Bronchial epithelial cell (primary cell): ENCODE measurements around the gene LRRC15. TPM values are rescaled to one million over a fixed set of nuclear protein-coding genes. Genes with fewer than 3 reads are reported as not detected.

Source experiments
- DNase-seq: peaks from one replicate; pipeline ENCODE4 v3.0.0-alpha.2; 2010; ENCODE audit warnings: low read depth
- FAIRE-seq: peaks from 2 replicates; lab custom pipeline; 2011; peaks lifted over from hg19 to GRCh38; lab: Jason Lieb, UNC
- H3K27me3 ChIP-seq: 2 replicates; pipeline ENCODE4 v1.5.1; 2011; ENCODE audit warnings: low read length; ENCODE audit not compliant: control insufficient read depth, insufficient read depth
- H3K36me3 ChIP-seq: 2 replicates; pipeline ENCODE4 v1.5.1; 2011; ENCODE audit warnings: low read length; ENCODE audit not compliant: control insufficient read depth, insufficient read depth
- H3K4me3 ChIP-seq: 2 replicates; pipeline ENCODE4 v1.5.1; 2011; ENCODE audit warnings: mild to moderate bottlenecking, low read depth, low read length, control low read depth
- CTCF ChIP-seq: IDR thresholded peaks from 2 replicates; pipeline ENCODE4 v1.5.1; 2011; ENCODE audit warnings: mild to moderate bottlenecking, moderate library complexity, low read length, control low read depth, inconsistent platforms; ENCODE audit not compliant: insufficient read depth, severe bottlenecking
- total RNA-seq: library from RNA; depleted of rRNA; stranded (reverse); fragments of >200 nt; gene quantifications from 2 replicates; pipeline ENCODE4 v1.2.1, GENCODE V29; 2014

The LRRC15 gene
- total RNA-seq, 1 donor from 2014 or later, result not detected

DNA sequence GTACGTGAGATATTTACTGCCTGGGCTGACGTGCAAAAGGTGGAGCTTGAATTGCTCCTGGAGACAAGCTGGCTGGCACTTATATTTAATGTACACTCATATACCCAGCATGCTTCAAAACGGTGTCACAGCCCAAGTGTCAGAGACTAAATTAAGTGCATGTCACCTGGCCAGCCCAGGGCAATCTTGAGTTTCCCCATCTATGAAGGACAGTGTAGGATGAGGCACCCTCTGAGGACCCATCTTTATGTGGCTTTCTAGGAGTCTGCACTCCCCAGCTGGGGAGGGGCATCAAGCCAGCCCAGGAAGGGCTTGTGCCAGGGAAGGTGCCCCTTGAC is 5.3 kb downstream of the LRRC15 start:
- no peak overlapping the region for H3K4me3 ChIP-seq
- H3K36me3 ChIP-seq, result no peaks in the 10 kb centered on the region
- DNase-seq (no peak), FAIRE-seq (no peak)
- TF ChIP-seq CTCF, result no peak
- peaks cover 8% of the 10 kb centered on the region for H3K27me3 ChIP-seq

GRCh38 chr3:194360568-194360967 is 9.0 kb downstream of the LRRC15 start:
- no peak overlapping the region for H3K4me3 ChIP-seq
- H3K36me3 ChIP-seq, result no peaks in the 10 kb centered on the region
- DNase-seq (no peak), FAIRE-seq (no peak)
- H3K27me3 ChIP-seq, result peaks cover 5% of the 10 kb centered on the region
- no peak for TF ChIP-seq CTCF

DNA sequence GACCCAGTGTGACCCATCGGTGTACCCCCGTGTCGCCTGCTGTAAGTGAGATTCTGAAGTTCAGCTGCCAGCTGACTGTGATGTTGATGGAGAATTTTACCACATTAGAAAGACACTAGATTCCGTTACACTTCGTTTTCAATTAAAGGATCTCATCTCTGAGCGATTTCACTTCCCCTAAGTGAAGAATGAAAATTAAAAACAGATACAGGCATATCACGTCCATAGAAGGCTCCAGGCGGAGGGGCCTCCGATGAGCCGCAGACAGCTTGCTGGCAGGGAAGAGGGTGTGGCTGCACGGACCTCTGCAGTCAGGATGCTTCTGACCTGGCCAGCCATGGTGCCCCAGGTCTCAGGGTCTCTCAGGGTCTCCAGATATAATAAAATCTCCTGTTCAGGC is 11.9 kb downstream of the LRRC15 start:
- no peak overlapping the region for H3K4me3 ChIP-seq
- H3K36me3 ChIP-seq, result no peaks in the 10 kb centered on the region
- peak; percentile 50 for FAIRE-seq
- TF ChIP-seq CTCF, result no peak
- H3K27me3 ChIP-seq, result peaks cover 5% of the 10 kb centered on the region
- DNase-seq, result no peak

- Histone ChIP-seq H3K4me3 (no peak overlapping the region), H3K27me3 (peaks cover 5% of the 10 kb centered on the region), H3K36me3 (no peaks in the 10 kb centered on the region)
- FAIRE-seq (no peak), DNase-seq (no peak)
- no peak for TF ChIP-seq CTCF
These were observed 14.2 kb downstream of the LRRC15 start for GRCh38 chr3:194355379-194355778.

DNA sequence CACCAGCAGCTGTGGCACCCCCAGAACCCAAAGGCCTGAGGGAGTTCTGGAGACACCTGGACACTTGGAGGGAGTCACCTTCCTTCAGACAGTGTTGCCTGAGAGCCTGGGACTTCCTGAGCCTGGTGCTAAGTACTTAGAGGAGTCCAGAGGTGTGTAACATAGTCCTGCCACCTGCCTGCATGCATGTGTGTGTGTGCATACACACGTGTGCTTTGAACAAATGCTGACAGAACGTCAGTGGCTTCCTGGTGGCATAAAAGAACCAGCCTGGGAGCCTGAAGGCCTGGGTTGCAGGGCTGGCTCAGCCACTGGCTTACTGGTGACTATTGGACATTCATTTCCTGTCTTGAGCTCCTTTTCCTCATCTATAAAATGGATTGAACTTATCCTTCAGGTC is 15.2 kb downstream of the LRRC15 start:
- Histone ChIP-seq H3K4me3 (no peak overlapping the region), H3K27me3 (peaks cover 3% of the 10 kb centered on the region), H3K36me3 (no peaks in the 10 kb centered on the region)
- FAIRE-seq (no peak), DNase-seq (no peak)
- TF ChIP-seq CTCF, result no peak

DNA sequence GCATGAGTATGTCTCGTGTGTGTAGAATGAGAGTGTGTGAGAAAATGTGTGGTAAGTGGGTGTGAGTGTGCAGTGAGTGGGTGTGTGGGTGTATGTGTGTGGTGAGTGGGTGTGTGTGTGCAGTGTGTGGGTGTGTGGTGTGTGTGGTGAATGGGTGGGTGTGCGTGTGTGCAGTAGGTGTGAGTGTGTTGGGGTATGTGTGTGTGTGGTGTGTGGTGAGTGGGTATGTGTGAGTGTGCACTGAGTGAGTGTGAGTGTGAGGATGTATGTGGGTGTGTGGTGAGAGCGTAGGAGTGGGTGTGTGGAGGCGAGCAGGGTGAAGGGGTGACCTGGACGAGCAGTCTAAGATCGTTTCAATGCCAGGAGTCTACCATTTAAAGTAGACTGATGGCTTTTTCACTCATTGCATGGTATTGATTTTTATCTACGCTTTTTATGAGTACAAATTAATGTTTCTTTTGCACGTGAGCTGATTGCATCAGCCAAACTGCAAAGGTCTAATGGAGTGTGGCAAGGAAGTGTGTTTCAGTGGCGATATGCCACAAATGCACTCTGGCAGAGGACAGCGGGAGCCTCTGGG is 16.8 kb downstream of the LRRC15 start:
- Histone ChIP-seq H3K36me3 (no peaks in the 10 kb centered on the region), H3K4me3 (no peak overlapping the region), H3K27me3 (peaks cover 3% of the 10 kb centered on the region)
- FAIRE-seq (peak; percentile 18), DNase-seq (no peak)
- no peak for TF ChIP-seq CTCF
